ENCODE results near the gene MAPKAP1.
A peak's percentile ranks its signal among the peaks of the same experiment; 100 is the strongest.

The MAPKAP1 gene

DNA sequence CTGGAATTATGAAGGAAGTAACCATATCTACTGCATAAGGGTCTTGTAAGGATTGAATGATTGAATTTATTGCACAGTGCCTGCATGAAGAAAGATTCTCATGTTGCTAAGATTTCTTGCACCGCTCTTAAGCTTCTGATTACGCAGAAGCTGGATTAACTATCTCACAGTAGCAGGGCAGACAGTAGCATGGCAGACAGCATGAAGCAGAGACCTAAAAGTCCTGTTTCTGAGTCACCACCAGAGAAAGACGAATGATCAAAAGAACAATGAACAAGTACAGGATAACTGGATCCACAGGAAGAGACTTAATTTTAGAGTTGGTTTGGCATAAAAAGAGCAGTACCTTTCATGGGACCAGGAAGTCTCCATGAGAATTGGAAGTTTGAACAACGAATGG, 142.4 kb downstream of the MAPKAP1 start:
- DNase-seq (ENCODE audit: low read depth): no peak

DNA sequence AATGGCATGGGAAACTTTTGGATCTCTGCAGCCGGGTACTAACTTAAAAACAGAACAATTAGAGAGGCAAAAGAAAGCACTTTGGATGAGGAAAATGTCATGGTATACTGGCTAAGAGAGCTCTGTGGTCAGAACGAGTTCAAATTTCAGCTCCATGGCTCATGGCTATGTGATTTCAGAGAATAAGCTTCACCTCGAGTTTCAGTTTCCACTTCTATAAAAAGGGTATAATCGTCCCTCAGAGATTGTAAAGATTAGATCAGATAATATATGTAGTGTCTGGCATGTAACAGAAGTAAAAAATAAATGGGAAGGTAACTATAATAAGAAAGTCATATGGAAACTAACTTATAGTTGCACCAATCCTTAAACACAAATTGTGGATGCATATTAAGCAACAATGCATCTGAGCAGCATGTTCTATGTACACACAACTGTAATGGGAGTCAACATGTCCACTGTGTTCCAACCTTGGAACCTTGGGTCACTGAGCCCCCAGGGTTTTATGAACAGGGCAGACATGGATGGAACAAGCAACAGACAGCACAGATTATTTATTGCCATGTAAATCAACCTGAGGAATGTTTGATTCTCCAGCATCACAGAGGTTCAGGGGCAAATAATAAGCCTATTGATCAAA, 145.4 kb downstream of the MAPKAP1 start:
- DNase-seq (ENCODE audit: low read depth): peak; percentile 18

DNA sequence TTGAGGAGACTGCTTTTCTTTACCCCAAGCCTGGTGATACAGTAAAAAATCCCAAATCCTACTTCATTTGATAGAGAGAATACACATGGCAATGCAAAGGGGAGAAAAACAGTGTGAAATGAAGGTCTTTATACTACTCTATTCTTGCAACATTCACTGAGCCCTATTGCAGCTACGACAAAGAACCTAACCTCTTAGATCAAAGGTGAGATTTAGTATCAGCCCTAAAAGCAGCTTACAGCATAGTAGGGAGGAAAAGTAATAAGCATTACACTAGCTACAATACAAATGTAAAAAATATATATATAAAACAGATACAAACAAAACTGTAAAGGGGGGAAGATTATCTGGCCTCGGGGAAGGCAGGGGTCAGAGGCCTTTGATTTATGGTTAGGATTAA, 147.1 kb downstream of the MAPKAP1 start:
- DNase-seq (ENCODE audit: low read depth): no peak

DNA sequence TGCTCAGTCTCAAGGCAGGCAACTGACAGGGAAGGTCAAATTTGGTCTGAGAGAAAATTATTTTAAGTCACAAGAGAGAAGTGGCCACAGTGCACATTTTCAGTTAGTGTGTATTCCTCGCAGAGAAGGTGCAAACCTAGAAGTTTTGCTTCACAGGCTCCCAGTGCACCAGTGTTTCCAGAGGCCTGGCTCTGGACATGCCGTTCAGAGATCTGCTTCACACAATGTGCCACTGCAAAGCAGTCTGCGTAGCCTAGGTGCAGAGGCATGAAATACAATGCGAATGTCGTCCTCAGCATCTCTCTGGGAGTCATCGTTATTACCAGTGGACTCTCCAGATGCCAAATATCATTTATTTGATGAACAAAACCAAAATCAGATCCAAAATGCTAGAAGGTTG, 147.8 kb downstream of the MAPKAP1 start:
- DNase-seq (ENCODE audit: low read depth): no peak

DNA sequence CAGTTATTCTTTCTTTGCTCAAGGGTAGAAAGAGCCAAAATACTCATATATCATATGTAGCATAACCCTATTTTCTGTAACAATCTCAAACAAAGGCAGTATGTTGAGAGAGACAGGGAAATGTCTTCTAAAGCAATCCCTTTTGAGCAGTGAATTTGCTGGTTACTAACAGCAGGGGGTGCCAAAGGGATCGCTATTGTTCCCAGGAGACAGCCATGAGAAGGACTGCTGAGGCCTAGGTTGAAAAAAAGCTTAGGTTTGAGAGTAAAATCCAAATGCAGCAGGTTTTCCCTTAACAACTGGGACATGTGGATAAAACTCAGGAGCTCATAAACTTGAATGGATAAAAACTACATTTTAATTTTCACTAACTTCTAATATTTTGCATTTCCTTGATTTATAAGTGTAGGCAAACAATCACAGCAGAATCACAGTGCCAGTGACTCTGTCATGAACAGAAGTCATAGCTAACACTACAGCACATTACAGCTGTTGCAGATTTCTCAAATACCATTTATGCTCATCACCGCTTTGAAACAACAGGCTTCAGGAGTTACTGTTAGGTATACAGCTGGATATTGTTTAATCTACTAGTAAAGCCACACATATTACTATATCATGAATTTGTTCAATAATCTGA, 148.4 kb downstream of the MAPKAP1 start:
- DNase-seq (ENCODE audit: low read depth): peak; percentile 80

DNA sequence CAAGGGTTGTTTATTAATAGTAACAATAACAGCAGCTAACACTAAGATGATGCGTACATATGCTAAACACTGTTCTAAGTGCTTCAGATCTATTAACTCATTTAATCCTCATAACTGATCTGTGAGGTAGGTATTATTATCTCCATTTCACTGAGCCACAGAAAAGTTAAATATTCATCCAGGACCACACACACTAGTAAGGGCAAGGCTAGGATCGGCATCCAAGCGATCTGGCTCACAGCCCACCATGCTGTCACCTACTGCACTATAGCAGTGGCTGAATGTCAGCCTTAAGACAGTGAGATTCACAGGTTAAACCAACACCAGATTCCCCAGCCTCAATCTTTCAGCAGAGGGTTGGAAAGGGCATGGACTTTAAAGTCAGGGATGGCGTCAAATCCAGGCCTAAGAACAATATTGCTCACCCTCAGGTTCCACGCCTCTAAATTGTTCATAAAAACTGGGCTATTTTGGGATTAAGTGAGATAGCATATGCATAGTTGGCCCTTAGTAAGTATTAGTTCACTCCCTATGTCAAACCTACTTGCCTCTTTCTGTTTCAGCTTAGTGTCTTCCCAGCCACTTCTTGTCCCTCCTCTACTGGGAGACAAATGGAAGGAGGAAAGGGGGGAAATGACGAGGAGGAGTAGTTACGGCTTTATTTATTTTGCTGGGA, 150.8 kb downstream of the MAPKAP1 start:
- DNase-seq (ENCODE audit: low read depth): no peak

DNA sequence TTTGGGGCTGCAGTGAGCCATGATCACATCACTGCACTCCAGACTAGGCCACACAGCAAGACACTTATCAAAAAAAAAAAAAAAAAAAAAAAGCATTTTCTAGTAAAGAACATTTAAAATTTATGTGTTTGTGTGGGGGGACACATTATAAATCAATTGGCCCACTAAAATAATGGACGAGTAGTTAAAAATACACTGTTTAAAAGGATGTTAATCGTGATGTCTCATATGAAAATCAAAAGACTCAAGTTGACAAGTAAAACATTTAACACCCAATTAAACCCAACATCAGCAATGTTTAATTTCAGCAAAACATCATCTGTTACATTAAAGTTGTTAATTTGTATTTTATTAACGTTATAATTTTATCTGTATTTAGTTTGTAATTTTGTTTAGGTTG, 152.3 kb downstream of the MAPKAP1 start:
- DNase-seq (ENCODE audit: low read depth): no peak

DNA sequence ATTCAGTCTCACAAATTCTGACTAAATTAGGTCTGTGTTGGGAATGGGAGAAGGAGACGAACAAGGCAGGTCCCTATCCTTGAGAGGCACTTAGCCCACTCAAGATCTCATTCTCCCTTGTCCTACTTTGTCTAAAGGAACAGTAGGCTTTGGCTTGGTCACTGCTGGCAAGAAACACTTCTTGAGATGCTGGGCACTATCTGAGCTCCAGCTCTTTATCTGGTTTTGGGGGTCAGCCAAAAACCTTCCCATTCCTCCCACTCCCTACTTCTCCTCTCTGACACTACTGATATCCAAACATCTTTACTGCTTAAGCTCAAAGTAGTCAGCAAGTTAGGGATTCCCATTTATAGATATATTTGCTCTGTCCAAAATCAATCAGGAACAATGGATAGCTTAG, 155.2 kb downstream of the MAPKAP1 start:
- DNase-seq (ENCODE audit: low read depth): no peak

DNA sequence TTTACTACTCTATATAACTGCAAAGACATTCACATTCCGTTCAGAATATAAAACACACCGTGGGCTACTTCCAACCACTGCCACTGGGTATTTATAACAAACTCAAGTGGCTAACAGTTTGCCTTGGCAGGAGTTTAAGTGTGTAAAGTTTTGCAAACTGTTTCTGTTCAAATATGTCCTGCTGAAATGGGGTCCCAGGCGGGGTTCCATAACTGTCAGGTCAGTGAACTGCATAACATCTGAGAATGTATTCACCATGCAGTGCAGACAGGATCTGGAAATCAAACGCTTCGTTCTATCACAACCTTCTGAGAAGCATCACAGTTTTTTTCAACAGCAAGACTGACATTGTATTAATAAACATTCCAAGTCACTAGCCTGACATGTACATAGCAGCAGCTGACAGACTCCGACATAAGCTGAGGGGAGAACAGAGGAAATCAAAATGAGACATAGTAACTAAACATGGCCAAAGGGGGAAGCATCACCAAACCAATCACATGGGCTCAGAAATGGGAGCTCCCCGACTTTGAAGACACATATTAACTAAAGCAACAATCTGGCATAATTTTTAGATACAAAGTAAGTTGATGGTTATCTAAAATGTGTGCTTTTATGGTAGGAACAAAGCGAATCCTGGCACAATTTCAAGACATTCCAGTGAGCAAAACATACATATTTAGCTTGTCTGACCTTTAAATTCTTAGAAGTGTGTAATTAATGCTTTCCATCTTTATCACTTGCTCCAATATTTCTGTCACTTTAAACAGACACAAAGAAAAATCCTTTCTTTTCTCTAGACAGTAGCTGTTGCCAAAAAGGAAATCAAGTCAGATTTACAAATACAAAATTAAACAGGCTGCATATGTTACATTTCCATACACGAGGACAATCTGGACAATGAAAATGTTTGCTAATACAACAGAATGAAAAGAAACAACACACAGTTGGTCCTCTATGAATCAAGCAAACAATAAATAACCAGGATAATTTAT, 156.8 kb downstream of the MAPKAP1 start:
- DNase-seq (ENCODE audit: low read depth): peak; percentile 72

DNA sequence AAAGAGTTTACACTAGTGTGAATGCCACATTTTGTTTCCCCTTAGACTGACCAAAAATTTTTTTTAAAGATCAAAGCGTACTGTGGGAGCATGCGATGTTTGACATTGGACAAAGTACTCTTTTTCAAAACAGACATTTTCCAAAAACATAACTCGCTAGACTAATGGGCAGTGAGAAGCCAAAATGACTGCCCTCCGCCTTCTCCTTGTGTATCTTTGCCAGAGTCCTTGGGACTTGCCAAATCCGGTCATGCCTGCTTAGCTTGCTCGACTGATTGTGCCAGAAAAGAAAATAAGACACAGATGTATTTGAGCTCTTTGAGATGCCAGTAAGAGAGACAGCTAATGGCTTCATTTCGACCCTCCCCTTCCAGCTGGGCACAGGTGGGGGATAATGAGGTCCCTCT, 157.5 kb downstream of the MAPKAP1 start:
- peak; percentile 44 for DNase-seq (ENCODE audit: low read depth)

DNA sequence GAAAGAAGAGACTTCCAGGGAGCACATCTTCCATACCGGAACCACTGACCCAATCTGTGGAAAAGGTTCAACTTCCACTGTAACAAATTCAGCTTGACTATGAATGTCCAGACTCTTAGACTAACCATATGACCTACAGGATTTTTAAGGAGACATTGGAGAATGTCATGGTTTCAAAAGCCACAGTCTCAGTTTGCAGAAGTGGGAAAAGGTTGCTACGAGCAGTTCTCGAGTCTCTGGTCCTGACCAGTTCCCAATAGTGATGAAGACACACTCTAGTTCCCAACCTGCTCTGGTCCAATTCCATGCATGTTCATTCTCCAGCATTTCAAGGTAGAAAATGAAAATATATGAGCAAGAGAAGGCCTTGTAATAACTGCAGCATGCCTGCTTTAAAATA, 158.0 kb downstream of the MAPKAP1 start:
- no peak for DNase-seq (ENCODE audit: low read depth)

DNA sequence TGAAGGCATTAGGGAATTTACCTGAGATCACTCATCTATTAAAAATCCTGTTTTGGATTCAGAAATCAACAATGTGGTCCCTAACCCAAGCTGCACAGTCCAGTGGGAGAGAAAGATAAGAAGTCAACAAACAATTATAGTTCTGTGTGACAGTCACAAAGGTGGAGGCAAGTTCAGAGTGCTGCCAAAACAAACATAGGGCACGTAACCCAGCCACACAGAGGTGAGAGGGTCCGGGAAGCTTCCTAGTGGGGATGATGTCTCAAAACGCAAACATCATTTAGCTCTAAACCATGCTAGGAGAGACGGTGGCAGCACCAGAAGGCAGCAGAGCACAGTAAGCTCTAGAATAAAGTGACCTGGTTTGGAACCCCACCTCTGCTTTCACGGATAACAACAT, 158.9 kb downstream of the MAPKAP1 start:
- no peak for DNase-seq (ENCODE audit: low read depth)

DNA sequence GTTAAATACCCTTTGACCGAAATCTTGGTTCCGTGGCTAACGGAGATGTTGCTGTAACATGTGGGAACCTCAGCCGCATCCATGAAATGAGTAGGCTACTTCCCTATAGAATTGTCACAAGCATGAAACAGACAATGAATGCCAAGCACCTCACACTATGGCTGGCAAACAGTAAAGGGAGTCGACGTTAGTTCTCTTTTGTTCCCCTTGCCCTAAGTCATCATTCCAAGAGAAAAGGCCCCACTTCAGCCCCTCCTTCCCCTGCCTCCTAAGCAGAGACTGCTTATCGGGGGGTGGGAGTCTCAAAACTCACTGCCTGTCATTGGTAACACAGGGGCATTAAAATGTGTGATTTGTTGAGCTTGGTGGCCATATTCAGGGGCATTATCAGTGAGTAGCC, 159.6 kb downstream of the MAPKAP1 start:
- DNase-seq (ENCODE audit: low read depth): no peak

DNA sequence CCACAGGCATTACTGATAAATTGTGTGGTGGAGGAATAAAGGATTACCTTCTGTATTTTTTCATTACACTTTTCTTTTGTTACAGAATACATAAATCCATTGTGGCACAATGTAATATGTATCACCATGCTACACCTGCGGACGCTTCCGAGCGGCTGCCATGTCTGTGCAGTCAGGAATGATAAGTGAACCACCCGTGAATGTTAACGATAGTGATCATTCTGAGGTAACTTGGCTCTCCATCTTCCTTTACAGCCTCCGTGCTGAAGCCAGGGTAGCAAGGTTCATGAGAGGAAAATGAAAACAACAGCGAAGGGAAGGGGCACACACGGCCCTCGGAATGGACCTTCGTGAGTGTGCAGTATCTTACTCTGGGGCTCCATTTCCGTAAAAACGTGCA, 161.2 kb downstream of the MAPKAP1 start:
- no peak for DNase-seq (ENCODE audit: low read depth)

DNA sequence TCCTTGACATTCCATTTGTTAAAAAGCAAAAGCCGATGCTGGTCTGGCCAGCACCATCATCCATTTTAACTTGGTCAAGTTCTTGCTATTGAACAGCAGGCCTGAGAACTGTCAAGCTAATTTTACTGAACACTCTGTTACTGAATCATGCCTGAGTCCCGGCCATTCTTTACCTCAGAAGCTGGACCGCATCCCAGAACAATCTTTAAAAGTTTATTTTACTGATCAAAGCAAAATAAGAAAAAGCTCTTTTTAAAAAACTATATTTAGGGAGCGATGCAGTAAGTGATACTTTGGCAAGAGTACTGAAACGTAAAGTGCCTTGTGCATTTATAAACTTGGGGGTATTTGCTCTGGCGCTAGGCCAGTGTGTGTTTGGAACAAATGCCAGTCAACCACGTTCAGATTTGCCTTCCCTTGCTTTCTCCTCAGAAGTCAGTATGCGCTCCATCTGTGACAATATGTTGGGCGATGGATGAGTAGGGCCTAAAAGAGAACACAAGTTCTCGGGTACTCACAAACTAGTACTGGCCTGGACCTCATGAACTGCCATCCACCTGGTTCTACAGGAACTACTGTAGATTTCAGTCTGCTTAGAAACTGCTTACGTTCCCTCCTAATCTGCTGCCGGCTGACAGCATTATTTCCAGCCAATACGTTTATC, 161.9 kb downstream of the MAPKAP1 start:
- DNase-seq (ENCODE audit: low read depth): peak; percentile 90

DNA sequence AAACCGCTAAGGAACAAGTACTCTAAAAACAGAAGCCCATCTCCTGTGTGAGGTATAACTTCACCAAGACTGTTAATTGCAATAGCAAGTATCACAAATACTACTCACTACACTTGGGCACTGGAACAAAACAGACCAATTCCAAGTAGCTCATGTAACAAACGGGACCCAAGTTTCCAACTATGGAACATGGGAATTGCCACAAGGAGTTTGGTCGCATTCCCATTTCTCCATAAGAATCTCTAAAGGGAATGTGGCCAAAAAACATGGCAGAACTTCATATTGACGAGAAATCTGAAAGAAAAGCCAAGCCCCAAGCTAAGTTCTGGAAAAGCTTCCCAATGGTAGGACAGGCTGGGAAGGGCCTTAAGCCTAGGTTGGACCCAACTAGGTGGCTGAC, 162.5 kb downstream of the MAPKAP1 start:
- DNase-seq (ENCODE audit: low read depth): no peak

DNA sequence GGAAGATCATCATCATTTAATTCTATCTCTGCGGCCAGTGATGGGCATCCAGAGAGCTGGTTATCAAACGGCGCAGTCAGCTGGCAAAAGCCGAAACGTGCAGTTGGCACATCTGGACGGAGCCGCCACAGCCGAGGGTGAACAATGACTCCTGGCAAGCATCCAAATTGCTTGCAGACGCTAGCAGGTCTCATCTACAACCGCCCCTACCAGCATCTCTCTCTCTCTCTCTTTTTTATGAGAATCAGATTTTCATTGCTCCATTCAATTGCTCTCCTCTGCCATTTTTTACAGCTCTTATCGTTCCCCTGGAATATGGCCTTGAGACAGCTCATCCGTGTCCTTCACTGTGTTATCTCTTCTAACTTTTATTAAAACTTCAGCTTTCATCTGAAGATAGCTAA, 165.2 kb downstream of the MAPKAP1 start:
- no peak for DNase-seq (ENCODE audit: low read depth)

DNA sequence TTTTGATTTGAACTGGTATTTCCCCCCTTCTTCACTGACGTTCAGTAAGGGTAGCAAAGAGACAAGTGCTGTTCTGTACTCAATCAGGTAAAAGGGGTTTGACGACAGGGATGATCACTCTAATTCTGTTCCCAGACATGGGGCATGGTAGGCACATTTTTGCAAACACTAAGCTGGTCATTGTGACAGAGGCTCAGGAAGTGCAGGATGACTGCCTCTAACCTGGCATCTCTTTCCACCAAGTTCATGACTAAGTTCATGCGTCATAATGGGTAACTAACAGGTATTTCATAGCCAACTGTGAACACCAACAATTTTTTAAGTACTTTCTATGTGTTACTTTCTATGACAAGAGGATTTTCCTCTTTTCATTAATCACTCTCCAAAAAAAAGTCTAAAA, 166.5 kb downstream of the MAPKAP1 start:
- no peak for DNase-seq (ENCODE audit: low read depth)

DNA sequence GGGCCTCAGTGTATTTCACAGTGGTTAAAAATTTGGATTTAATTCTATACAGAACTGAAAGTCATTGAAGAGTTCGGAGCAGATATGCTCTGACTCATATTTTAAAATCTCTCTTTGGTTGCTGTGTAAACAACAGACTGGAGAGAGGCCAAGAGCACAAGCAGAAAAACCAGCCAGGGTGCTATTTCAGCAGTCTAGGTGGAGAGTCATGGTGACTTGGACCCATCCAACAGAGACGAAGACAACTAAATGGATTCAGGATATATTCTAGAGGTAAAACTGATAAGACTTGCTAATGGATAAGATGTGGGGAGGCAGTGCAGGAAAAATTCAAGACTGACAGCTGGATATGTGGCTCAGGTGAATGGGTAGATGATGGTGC, 168.9 kb downstream of the MAPKAP1 start:
- DNase-seq (ENCODE audit: low read depth): peak; percentile 92

DNA sequence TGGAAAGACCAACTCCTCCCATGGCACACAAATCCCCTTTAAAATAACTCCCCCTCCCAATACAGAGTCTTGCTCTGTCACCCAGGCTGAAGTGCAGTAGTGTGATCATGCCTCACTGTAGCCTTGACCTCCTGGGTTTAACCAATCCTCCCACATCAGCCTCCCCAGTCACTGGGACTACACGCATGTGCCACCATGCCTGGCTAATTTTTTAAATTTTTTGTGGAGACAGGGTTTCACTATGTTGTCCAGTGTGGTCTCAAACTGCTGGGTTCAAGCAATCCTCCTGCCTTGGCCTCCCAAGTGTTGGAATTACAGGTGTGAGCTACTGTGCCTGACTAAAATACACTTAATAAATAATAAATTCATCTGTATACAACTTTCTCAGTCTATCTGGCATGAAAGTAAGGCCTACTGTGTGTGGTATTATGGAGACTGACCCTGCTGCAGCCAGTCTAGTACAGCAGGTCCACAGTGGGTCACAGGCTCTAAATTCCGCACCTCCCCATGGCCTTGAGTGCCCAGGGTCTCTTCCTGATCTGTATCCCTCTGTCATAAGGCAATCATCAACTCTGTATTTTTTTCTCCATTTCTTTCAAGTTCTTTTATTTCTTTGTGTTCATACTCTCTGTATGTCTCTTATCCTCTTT, 169.4 kb downstream of the MAPKAP1 start:
- no peak for DNase-seq (ENCODE audit: low read depth)

DNA sequence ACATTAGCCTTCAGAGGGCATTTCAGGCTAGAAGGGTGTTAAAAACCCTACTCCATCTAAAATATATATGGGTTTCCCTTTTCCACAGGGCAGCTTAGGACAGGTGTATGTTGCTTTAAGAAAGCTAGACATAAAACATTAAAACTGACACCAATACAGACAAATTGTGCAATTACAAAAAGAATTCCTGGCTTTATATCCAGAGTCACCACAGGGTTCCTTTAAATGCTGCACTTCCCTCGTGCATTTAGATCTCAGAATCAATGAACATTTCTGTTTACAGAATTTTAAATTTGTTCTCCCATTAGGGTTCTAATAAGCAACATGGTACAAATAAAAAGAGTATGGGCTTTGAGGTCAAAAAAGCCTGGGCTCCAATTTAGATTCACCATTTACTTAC, 170.2 kb downstream of the MAPKAP1 start:
- DNase-seq (ENCODE audit: low read depth): peak; percentile 37

Data from EH (cell line).